ENCODE data around the gene SEPTIN5. TPM values are rescaled to one million over a fixed set of nuclear protein-coding genes. Genes with fewer than 3 reads are reported as not detected.

The SEPTIN5 gene
- total RNA-seq, 2 experiments from 2014 or later: not detected

- intact Hi-C loops (cut with micrococcal nuclease; ENCODE audit: unreplicated experiment): no loop called here
- Histone ChIP-seq H3K79me2 (ENCODE audit: insufficient read depth, low read depth, low read length) (no peaks in the 10 kb centered on the region), H3K4me1 (ENCODE audit: insufficient read depth, low read length, poor library complexity, severe bottlenecking) (no peaks in the 10 kb centered on the region), H3K9me3 (ENCODE audit: low read length) (no peaks in the 10 kb centered on the region), H4K20me1 (ENCODE audit: insufficient read depth, low read length) (no peaks in the 10 kb centered on the region), H3K27ac (ENCODE audit: low read depth, low read length, poor library complexity, severe bottlenecking) (no peak overlapping the region), H3K36me3 (ENCODE audit: insufficient read depth, low read length) (no peaks in the 10 kb centered on the region), H2AFZ (ENCODE audit: low read length) (no peak overlapping the region), H3K9me2 (ENCODE audit: insufficient read depth, low read length) (no peaks in the 10 kb centered on the region), H3K4me3 (ENCODE audit: low read depth, low read length, poor library complexity, severe bottlenecking) (no peak overlapping the region), H3K4me2 (ENCODE audit: low read length) (no peak overlapping the region)
- ChIA-PET POLR2A (no interaction called here), CTCF (ENCODE audit: unreplicated experiment) (no interaction called here)
- DNase-seq (ENCODE audit: low spot score): no peak
- TF ChIP-seq EZH2phosphoT487 (IDR thresholded peaks at IDR 0.05; ENCODE audit: borderline replicate concordance, low read depth, low read length): no peak
- TF ChIP-seq, protein P1, sequence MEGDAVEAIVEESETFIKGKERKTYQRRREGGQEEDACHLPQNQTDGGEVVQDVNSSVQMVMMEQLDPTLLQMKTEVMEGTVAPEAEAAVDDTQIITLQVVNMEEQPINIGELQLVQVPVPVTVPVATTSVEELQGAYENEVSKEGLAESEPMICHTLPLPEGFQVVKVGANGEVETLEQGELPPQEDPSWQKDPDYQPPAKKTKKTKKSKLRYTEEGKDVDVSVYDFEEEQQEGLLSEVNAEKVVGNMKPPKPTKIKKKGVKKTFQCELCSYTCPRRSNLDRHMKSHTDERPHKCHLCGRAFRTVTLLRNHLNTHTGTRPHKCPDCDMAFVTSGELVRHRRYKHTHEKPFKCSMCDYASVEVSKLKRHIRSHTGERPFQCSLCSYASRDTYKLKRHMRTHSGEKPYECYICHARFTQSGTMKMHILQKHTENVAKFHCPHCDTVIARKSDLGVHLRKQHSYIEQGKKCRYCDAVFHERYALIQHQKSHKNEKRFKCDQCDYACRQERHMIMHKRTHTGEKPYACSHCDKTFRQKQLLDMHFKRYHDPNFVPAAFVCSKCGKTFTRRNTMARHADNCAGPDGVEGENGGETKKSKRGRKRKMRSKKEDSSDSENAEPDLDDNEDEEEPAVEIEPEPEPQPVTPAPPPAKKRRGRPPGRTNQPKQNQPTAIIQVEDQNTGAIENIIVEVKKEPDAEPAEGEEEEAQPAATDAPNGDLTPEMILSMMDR (conservative IDR thresholded peaks at IDR 0.05; ENCODE audit: low read length): no peak
- BruUV-seq (replicated peaks): no TSS peak
Observed at GRCh38 chr22:19719488-19720021, 5.3 kb downstream of the SEPTIN5 start.

GRCh38 chr22:19720150-19720827, 6.0 kb downstream of the SEPTIN5 start:
- no peak overlapping the region for H2AFZ ChIP-seq (ENCODE audit: low read length)
- POLR2A ChIA-PET: no interaction called here
- no TSS peak for BruUV-seq (replicated peaks)

DNA sequence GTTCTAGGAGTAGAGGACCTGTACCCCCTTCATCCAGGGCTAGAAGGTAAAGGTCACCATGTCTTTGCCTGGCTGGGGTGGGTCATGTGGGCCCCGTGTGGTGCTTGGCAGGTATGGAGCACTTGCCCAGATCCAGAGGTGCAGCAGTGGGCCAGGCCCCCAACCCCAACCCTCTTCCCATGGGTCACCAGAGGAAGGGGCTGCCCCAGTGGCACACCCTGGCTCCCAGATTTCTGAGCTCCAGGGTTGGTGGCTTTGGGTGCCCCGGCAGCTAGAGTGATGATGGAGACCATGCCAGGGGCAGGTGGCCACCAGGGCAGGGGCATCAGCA, 6.7 kb downstream of the SEPTIN5 start:
- ChIA-PET CTCF (ENCODE audit: unreplicated experiment) (no interaction called here), POLR2A (no interaction called here)
- BruUV-seq (replicated peaks): no TSS peak
- Histone ChIP-seq H3K4me1 (ENCODE audit: insufficient read depth, low read length, poor library complexity, severe bottlenecking) (no peaks in the 10 kb centered on the region), H3K4me2 (ENCODE audit: low read length) (no peak overlapping the region), H3K9me2 (ENCODE audit: insufficient read depth, low read length) (no peaks in the 10 kb centered on the region), H2AFZ (ENCODE audit: low read length) (no peak overlapping the region), H3K4me3 (ENCODE audit: low read depth, low read length, poor library complexity, severe bottlenecking) (no peak overlapping the region), H3K27ac (ENCODE audit: low read depth, low read length, poor library complexity, severe bottlenecking) (no peak overlapping the region), H3K79me2 (ENCODE audit: insufficient read depth, low read depth, low read length) (no peaks in the 10 kb centered on the region), H4K20me1 (ENCODE audit: insufficient read depth, low read length) (no peaks in the 10 kb centered on the region), H3K36me3 (ENCODE audit: insufficient read depth, low read length) (no peaks in the 10 kb centered on the region), H3K9me3 (ENCODE audit: low read length) (no peaks in the 10 kb centered on the region)
- DNase-seq (ENCODE audit: low spot score): no peak
- TF ChIP-seq, protein P1 (conservative IDR thresholded peaks at IDR 0.05; ENCODE audit: low read length): no peak
- no peak for TF ChIP-seq EZH2phosphoT487 (IDR thresholded peaks at IDR 0.05; ENCODE audit: borderline replicate concordance, low read depth, low read length)
- intact Hi-C loops (cut with micrococcal nuclease; ENCODE audit: unreplicated experiment): no loop called here

More at GRCh38 chr22:19720150-19720827, 6.0 kb downstream of the SEPTIN5 start:
- H3K79me2 ChIP-seq (ENCODE audit: insufficient read depth, low read depth, low read length): no peaks in the 10 kb centered on the region
- no peak overlapping the region for H3K4me3 ChIP-seq (ENCODE audit: low read depth, low read length, poor library complexity, severe bottlenecking)
- no peak overlapping the region for H3K4me2 ChIP-seq (ENCODE audit: low read length)
- H3K9me3 ChIP-seq (ENCODE audit: low read length): no peaks in the 10 kb centered on the region
- intact Hi-C loops (cut with micrococcal nuclease; ENCODE audit: unreplicated experiment): no loop called here
- TF ChIP-seq, protein P1 (conservative IDR thresholded peaks at IDR 0.05; ENCODE audit: low read length): no peak
- TF ChIP-seq EZH2phosphoT487 (IDR thresholded peaks at IDR 0.05; ENCODE audit: borderline replicate concordance, low read depth, low read length): no peak
- no peaks in the 10 kb centered on the region for H4K20me1 ChIP-seq (ENCODE audit: insufficient read depth, low read length)
- no peaks in the 10 kb centered on the region for H3K4me1 ChIP-seq (ENCODE audit: insufficient read depth, low read length, poor library complexity, severe bottlenecking)
- CTCF ChIA-PET (ENCODE audit: unreplicated experiment): no interaction called here
- DNase-seq (ENCODE audit: low spot score): no peak
- H3K36me3 ChIP-seq (ENCODE audit: insufficient read depth, low read length): no peaks in the 10 kb centered on the region
- H3K9me2 ChIP-seq (ENCODE audit: insufficient read depth, low read length): no peaks in the 10 kb centered on the region
- no peak overlapping the region for H3K27ac ChIP-seq (ENCODE audit: low read depth, low read length, poor library complexity, severe bottlenecking)
